GM12878 (cell line): ENCODE results near the gene IL12B. TPM values are rescaled to one million over a fixed set of nuclear protein-coding genes. Genes with fewer than 3 reads are reported as not detected.

Experiments used
- ATAC-seq: fragments of 200-7000 bp; cut with Tn5 transposase; 3 replicates; pipeline ENCODE4 v1.9.1; 2020; ENCODE audit warnings: mild to moderate bottlenecking, moderate library complexity
- BruUV-seq: library from RNA; stranded (reverse); fragments of 400-500 nt; replicated peaks from 2 replicates; lab custom pipeline; 2021; lab: Mats Ljungman, UMichigan
- CTCF ChIA-PET: fragments of 300-600 bp; sonication (Branson Sonifier 250); formaldehyde crosslinking; extraction: SDS; loops from one replicate; lab custom pipeline; 2021; ENCODE audit warnings: inconsistent platforms; lab: Yijun Ruan, JAX
- POLR2A ChIA-PET: fragments of 350-600 bp; formaldehyde crosslinking; extraction: SDS; loops from one replicate; lab custom pipeline; 2021; ENCODE audit warnings: inconsistent platforms; lab: Charles Lee
- RAD21 ChIA-PET: fragments of 300-600 bp; sonication (Branson Sonifier 250); formaldehyde crosslinking; loops from one replicate; lab custom pipeline; 2023; ENCODE audit warnings: antibody characterized with exemption; ENCODE audit not compliant: unreplicated experiment; lab: Charles Lee
- SMC1A ChIA-PET: fragments of 300-600 bp; sonication (Branson Sonifier 250); formaldehyde crosslinking; loops from one replicate; lab custom pipeline; 2023; ENCODE audit not compliant: unreplicated experiment, uncharacterized antibody; lab: Charles Lee
- DNase-seq: peaks from one replicate; pipeline ENCODE4 v3.0.0-alpha.2; 2011; ENCODE audit warnings: low read depth, low spot score
- FAIRE-seq: peaks from 3 replicates; lab custom pipeline; 2011; peaks lifted over from hg19 to GRCh38; lab: Jason Lieb, UNC
- H2AFZ ChIP-seq: 2 replicates; pipeline ENCODE4 v1.6.0; 2011; ENCODE audit warnings: low read depth, low read length, control low read depth; ENCODE audit not compliant: control insufficient read depth
- H3K27ac ChIP-seq: 2 replicates; pipeline ENCODE4 v1.5.1; 2011; ENCODE audit warnings: control low read depth; ENCODE audit not compliant: control insufficient read depth, insufficient read depth
- H3K27me3 ChIP-seq, 2 experiments: replicated peaks in 1 of 2; 2 replicates each; pipeline versions ENCODE4 v1.6.0 to v1.6.1; 2011; ENCODE audit warnings: low read length in 1 of 2; ENCODE audit not compliant: control insufficient read depth in 2 of 2, insufficient read depth in 2 of 2
- H3K36me3 ChIP-seq, 2 experiments: 2 replicates each; pipeline ENCODE4 v1.5.1; 2011; ENCODE audit warnings: low read length in 1 of 2; ENCODE audit not compliant: control insufficient read depth in 2 of 2, insufficient read depth in 2 of 2
- H3K4me1 ChIP-seq: 2 replicates; pipeline ENCODE4 v1.6.1; 2011; ENCODE audit warnings: mild to moderate bottlenecking, low read length, moderate library complexity, mixed read lengths; ENCODE audit not compliant: control insufficient read depth, insufficient read depth
- H3K4me2 ChIP-seq: 2 replicates; pipeline ENCODE4 v1.6.0; 2011; ENCODE audit warnings: control low read depth; ENCODE audit not compliant: control insufficient read depth, insufficient read depth
- H3K4me3 ChIP-seq: fragments of 200-600 bp; sonication (generic); 2 replicates; pipeline ENCODE4 v1.5.1; 2016
- H3K79me2 ChIP-seq: 2 replicates; pipeline ENCODE4 v1.6.0; 2011; ENCODE audit warnings: low read length; ENCODE audit not compliant: control insufficient read depth, insufficient read depth
- H3K9ac ChIP-seq: 2 replicates; pipeline ENCODE4 v1.8.0; 2011; ENCODE audit warnings: low read length, control low read depth, mixed read lengths; ENCODE audit not compliant: control insufficient read depth, insufficient read depth
- H3K9me3 ChIP-seq: replicated peaks from 3 replicates; pipeline ENCODE4 v1.5.1; 2011; ENCODE audit warnings: mild to moderate bottlenecking, low read length; ENCODE audit not compliant: control insufficient read depth, insufficient read depth
- H4K20me1 ChIP-seq: 2 replicates; pipeline ENCODE4 v1.6.0; 2011; ENCODE audit not compliant: control insufficient read depth, insufficient read depth
- BCL11A ChIP-seq: IDR thresholded peaks from 2 replicates; pipeline ENCODE4 v1.6.1; 2011; ENCODE audit warnings: low read depth, low read length
- BMI1 ChIP-seq: fragments of 450-650 bp; IDR thresholded peaks from 2 replicates; pipeline ENCODE4 v1.6.1; 2016; ENCODE audit warnings: mild to moderate bottlenecking, moderate library complexity, borderline replicate concordance
- CHD4 ChIP-seq: fragments of 200-600 bp; sonication (generic); IDR thresholded peaks from 2 replicates; pipeline ENCODE4 v1.6.1; 2016; ENCODE audit warnings: mild to moderate bottlenecking
- ESRRA ChIP-seq: IDR thresholded peaks from 2 replicates; pipeline ENCODE4 v1.6.1; 2012; ENCODE audit warnings: mild to moderate bottlenecking, low read length, improper control_type of control experiment
- GATAD2B ChIP-seq: fragments of 450-650 bp; conservative IDR thresholded peaks from 2 replicates; pipeline ENCODE4 v1.6.1; 2017; ENCODE audit warnings: low read depth, mild to moderate bottlenecking, moderate library complexity
- IKZF1 ChIP-seq: fragments of 450-650 bp; conservative IDR thresholded peaks from 2 replicates; pipeline ENCODE4 v1.6.1; 2017; ENCODE audit warnings: antibody characterized with exemption, mild to moderate bottlenecking
- KDM1A ChIP-seq: fragments of 200-600 bp; sonication (generic); IDR thresholded peaks from 2 replicates; pipeline ENCODE4 v1.6.1; 2016; ENCODE audit warnings: borderline replicate concordance
- MYC ChIP-seq: IDR thresholded peaks from 2 replicates; pipeline ENCODE4 v1.6.1; 2011; ENCODE audit warnings: mild to moderate bottlenecking, low read length, moderate library complexity, inconsistent platforms; ENCODE audit not compliant: insufficient read depth, insufficient replicate concordance, insufficient read length, severe bottlenecking
- NR2C1 ChIP-seq: fragments of 450-650 bp; IDR thresholded peaks from 2 replicates; pipeline ENCODE4 v1.6.1; 2017; ENCODE audit warnings: antibody characterized with exemption, mild to moderate bottlenecking, moderate library complexity
- POLR2A ChIP-seq: IDR thresholded peaks from 2 replicates; pipeline ENCODE4 v1.6.1; 2011; ENCODE audit warnings: low read depth, mild to moderate bottlenecking, low read length
- ZBED1 ChIP-seq: IDR thresholded peaks from 2 replicates; pipeline ENCODE4 v1.6.1; 2016; ENCODE audit warnings: borderline replicate concordance
- ZBTB4 ChIP-seq: fragments of 450-650 bp; formaldehyde crosslinking; IDR thresholded peaks from 2 replicates; pipeline ENCODE4 v1.4.0; 2022; ENCODE audit warnings: mild to moderate bottlenecking, moderate library complexity
- WGBS: methylation state at CpG from one replicate; pipeline ENCODE4 v1.1.6; 2016; ENCODE audit warnings: low lambda C conversion rate; ENCODE audit not compliant: insufficient replicate concordance, insufficient coverage; ENCODE audit errors: missing lambda C conversion rate; 5-methylcytosine and 5-hydroxymethylcytosine counted together
- in situ Hi-C: fragments of 300-500 bp; cut with MboI; formaldehyde crosslinking; loops from 9 replicates; pipeline ENCODE4 v1.14.3; 2018; ENCODE audit warnings: mixed read lengths
- intact Hi-C: fragments of 100-400 bp; cut with micrococcal nuclease; formaldehyde crosslinking; loops from one replicate; pipeline ENCODE4 v1.14.2; 2022; ENCODE audit not compliant: unreplicated experiment
- polyA plus RNA-seq, 11 experiments: library from polyadenylated mRNA; depleted of rRNA in 4 of 11; unstranded in 6 of 11; stranded (reverse) in 5 of 11; fragments of >200 nt; fragmentation: Nextera tagmentation in 4 of 11; fragmentation: Illumina TruSeq in 1 of 11; extraction: Ambion mirVana in 4 of 11; extraction: Trizol in 1 of 11; gene quantifications; 1 replicate in 1 of 11; 2 replicates in 10 of 11; pipeline versions ENCODE4 v1.2.1 to v1.2.3, GENCODE V29; 2011 to 2016; ENCODE audit warnings: inconsistent platforms in 2 of 11, missing spikeins in 2 of 11, low read depth in 1 of 11
- total RNA-seq, 4 experiments: library from RNA; depleted of rRNA in 3 of 4; stranded (reverse); fragments of >200 nt in 3 of 4; fragmentation: Illumina TruSeq in 1 of 4; extraction: Trizol in 1 of 4; gene quantifications; 2 replicates each; pipeline versions ENCODE4 v1.2.1 to v1.2.3, GENCODE V29; 2013 to 2021
- TF ChIP-seq, protein P1 (sequence below): fragments of 450-650 bp; IDR thresholded peaks from 2 replicates; pipeline ENCODE4 v1.6.1; 2016; ENCODE audit warnings: mild to moderate bottlenecking

IL12B gene
- total and polyA plus RNA-seq, 10 of the 15 experiments (the other 5 are each of a cell fraction or from before 2014, with no cell fraction given), result 0.15 to 0.72 (median 0.45) TPM

GRCh38 chr5:159341906-159342310 lies 11.6 kb upstream of the IL12B start:
- RAD21 ChIA-PET, result interaction anchor here (1.0 to 1.2 kb wide), 2 partner anchors 68 to 88 kb away, joined by 3 read pairs; no protein-coding TSS in a partner anchor
- intact Hi-C loops (no loop called here), in situ Hi-C loops (no loop called here)
- CTCF ChIA-PET, result interaction anchor here (0.8 to 2.4 kb wide), 3 partner anchors 10 to 17 kb away, joined by 3 to 15 read pairs (median 6); no protein-coding TSS in a partner anchor
- H3K27me3 ChIP-seq, result no peaks in the 10 kb centered on the region
- no peaks in the 10 kb centered on the region for H3K4me1 ChIP-seq
- no TSS peak for BruUV-seq
- no peak for ATAC-seq
- no peak overlapping the region for H3K9ac ChIP-seq
- H2AFZ ChIP-seq, result no peak overlapping the region
- FAIRE-seq, result no peak
- H4K20me1 ChIP-seq, result no peaks in the 10 kb centered on the region
- H3K79me2 ChIP-seq, result no peaks in the 10 kb centered on the region
- DNase-seq, result no peak
- SMC1A ChIA-PET, result interaction anchor here (0.7 to 1.5 kb wide), 6 partner anchors 9 to 667 kb away, joined by 3 to 4 read pairs (median 3); partner anchors contain the start of gene TTC1
- peaks cover 5% of the 10 kb centered on the region; the same call in 2 of the 3 replicates for H3K9me3 ChIP-seq
- POLR2A ChIA-PET, result interaction anchor here (0.6 kb wide), 1 partner anchor 1902 kb away, joined by 5 read pairs; no protein-coding TSS in a partner anchor
- H3K4me2 ChIP-seq, result no peak overlapping the region
- no peak overlapping the region for H3K27ac ChIP-seq
- no peaks in the 10 kb centered on the region for H3K36me3 ChIP-seq
- H3K4me3 ChIP-seq, result no peak overlapping the region
- 42% methylated on average over 4 of the region's 4 CpGs for WGBS
- TF ChIP-seq BMI1 (no peak), BCL11A (no peak), ESRRA (no peak), ZBTB4 (no peak), CHD4 (no peak), GATAD2B (no peak), POLR2A (no peak), NR2C1 (no peak), KDM1A (no peak), MYC (no peak), IKZF1 (no peak), ZBED1 (no peak)
- TF ChIP-seq, protein P1, sequence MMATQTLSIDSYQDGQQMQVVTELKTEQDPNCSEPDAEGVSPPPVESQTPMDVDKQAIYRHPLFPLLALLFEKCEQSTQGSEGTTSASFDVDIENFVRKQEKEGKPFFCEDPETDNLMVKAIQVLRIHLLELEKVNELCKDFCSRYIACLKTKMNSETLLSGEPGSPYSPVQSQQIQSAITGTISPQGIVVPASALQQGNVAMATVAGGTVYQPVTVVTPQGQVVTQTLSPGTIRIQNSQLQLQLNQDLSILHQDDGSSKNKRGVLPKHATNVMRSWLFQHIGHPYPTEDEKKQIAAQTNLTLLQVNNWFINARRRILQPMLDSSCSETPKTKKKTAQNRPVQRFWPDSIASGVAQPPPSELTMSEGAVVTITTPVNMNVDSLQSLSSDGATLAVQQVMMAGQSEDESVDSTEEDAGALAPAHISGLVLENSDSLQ, result no peak
